Right lobe of liver (tissue), 6 donors: Measurements from ENCODE around the gene COL27A1. TPM values are rescaled to one million over a fixed set of nuclear protein-coding genes. Genes with fewer than 3 reads are reported as not detected.
A peak's percentile ranks its signal among the peaks of the same experiment; 100 is the strongest.

Experiments used
- ATAC-seq, 4 donors: fragments of 200-7000 bp; cut with Tn5 transposase; one replicate each; pipeline ENCODE4 v1.9.1; 2020; ENCODE audit warnings: mild to moderate bottlenecking in 4 of 4, moderate library complexity in 4 of 4
- DNase-seq, 3 donors: peaks; one replicate each; pipeline ENCODE4 v3.0.0-alpha.2; 2020
- H3K27ac ChIP-seq, 3 donors: fragments of 200-600 bp; one replicate each; pipeline ENCODE4 v1.8.0; 2022
- H3K27me3 ChIP-seq, 2 donors: fragments of 200-600 bp; one replicate each; pipeline ENCODE4 v1.8.0; 2022
- H3K36me3 ChIP-seq, 4 donors: fragments of 200-600 bp; sonication (generic) in 1 of 4; one replicate each; pipeline versions ENCODE4 v1.5.1 to v1.8.0; 2017 to 2022; ENCODE audit warnings: control low read depth in 1 of 4
- H3K4me1 ChIP-seq, 4 donors: fragments of 200-600 bp; sonication (generic) in 1 of 4; one replicate each; pipeline versions ENCODE4 v1.5.1 to v1.8.0; 2017 to 2022; ENCODE audit warnings: control low read depth in 1 of 4
- H3K4me3 ChIP-seq, 3 donors: fragments of 200-600 bp; one replicate each; pipeline ENCODE4 v1.8.0; 2022
- H3K9me3 ChIP-seq, 4 donors: fragments of 200-600 bp; sonication (generic) in 1 of 4; one replicate each; pipeline versions ENCODE4 v1.5.1 to v1.8.0; 2017 to 2022; ENCODE audit warnings: control low read depth in 1 of 4
- POLR2A ChIP-seq: fragments of 450-650 bp; IDR thresholded peaks from one replicate; pipeline ENCODE4 v1.6.1; 2017; ENCODE audit warnings: antibody characterized with exemption, mild to moderate bottlenecking
- WGBS: methylation state at CpG from one replicate; pipeline ENCODE4 v1.1.6; 2018; ENCODE audit warnings: low coverage, low lambda C conversion rate; ENCODE audit not compliant: insufficient coverage; ENCODE audit errors: missing lambda C conversion rate; 5-methylcytosine and 5-hydroxymethylcytosine counted together
- intact Hi-C, 2 donors: fragments of 100-400 bp; cut with DNase I; formaldehyde crosslinking; loops; one replicate each; pipeline versions ENCODE4 v1.11.2 to v1.14.1; 2022
- total RNA-seq, 6 experiments: library from RNA; depleted of rRNA in 2 of 6; stranded (reverse); fragments of >200 nt in 2 of 6; fragmentation: NEBNext Ultra II Directional in 3 of 6; extraction: Animal tissue kit (Norgen Biotek cat#: 25700) in 3 of 6; gene quantifications; one replicate each; pipeline versions ENCODE4 v1.1.0 to v1.2.4, GENCODE V29; 2016 to 2023
- TF ChIP-seq, protein P1 (sequence below), 4 donors: fragments of 200-600 bp in 3 of 4; fragments of 450-650 bp in 1 of 4; IDR thresholded peaks; one replicate each; pipeline versions ENCODE4 v1.5.1 to v1.8.0; 2016 to 2022; ENCODE audit warnings: antibody characterized with exemption in 4 of 4, mild to moderate bottlenecking in 2 of 4
- donor health status: DM: no; HTN: yes; CAD: no.
- donor health status: DM: no; HTN: no; CAD: no.
- donor health status: DM: no; HTN: no; CAD: no.
- donor health status: DM: no; HTN: yes; CAD: no.
- donor health status: DM: no; HTN: yes; CAD: no.

Gene COL27A1
- total RNA-seq, 6 experiments from 2014 or later = 11.8 to 51.9 (median 29.3) TPM

GRCh38 chr9:114149765-114150340, 5.5 kb upstream of the COL27A1 start:
- DNase-seq = no peak
- H3K9me3 ChIP-seq = no peaks in the 10 kb centered on the region
- ATAC-seq = peak in 1 of 4 donors; percentile 18
- 64% methylated on average over 3 of the region's 4 CpGs for WGBS
- intact Hi-C loops = loop anchor here (5.0 to 10.0 kb wide), 2 partner anchors 43 to 95 kb away; no protein-coding TSS in a partner anchor
- no peak for TF ChIP-seq POLR2A
- TF ChIP-seq, protein P1, sequence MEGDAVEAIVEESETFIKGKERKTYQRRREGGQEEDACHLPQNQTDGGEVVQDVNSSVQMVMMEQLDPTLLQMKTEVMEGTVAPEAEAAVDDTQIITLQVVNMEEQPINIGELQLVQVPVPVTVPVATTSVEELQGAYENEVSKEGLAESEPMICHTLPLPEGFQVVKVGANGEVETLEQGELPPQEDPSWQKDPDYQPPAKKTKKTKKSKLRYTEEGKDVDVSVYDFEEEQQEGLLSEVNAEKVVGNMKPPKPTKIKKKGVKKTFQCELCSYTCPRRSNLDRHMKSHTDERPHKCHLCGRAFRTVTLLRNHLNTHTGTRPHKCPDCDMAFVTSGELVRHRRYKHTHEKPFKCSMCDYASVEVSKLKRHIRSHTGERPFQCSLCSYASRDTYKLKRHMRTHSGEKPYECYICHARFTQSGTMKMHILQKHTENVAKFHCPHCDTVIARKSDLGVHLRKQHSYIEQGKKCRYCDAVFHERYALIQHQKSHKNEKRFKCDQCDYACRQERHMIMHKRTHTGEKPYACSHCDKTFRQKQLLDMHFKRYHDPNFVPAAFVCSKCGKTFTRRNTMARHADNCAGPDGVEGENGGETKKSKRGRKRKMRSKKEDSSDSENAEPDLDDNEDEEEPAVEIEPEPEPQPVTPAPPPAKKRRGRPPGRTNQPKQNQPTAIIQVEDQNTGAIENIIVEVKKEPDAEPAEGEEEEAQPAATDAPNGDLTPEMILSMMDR (IDR thresholded peaks at IDR 0.05) = no peak
- peaks cover 0 to 15% (median 3%) of the 10 kb centered on the region in 4 donors for H3K4me1 ChIP-seq
- no peaks in the 10 kb centered on the region for H3K27me3 ChIP-seq
- H3K4me3 ChIP-seq = no peak overlapping the region
- H3K36me3 ChIP-seq = no peaks in the 10 kb centered on the region
- H3K27ac ChIP-seq = no peak overlapping the region

GRCh38 chr9:114150608-114151007, 4.7 kb upstream of the COL27A1 start:
- H3K9me3 ChIP-seq = no peaks in the 10 kb centered on the region
- H3K4me1 ChIP-seq = peaks cover 0 to 19% (median 4%) of the 10 kb centered on the region in 4 donors
- ATAC-seq = no peak
- 60% methylated on average over 4 of the region's 8 CpGs for WGBS
- intact Hi-C loops = loop anchor here (5.0 to 10.0 kb wide), 2 partner anchors 43 to 94 kb away; no protein-coding TSS in a partner anchor
- no peak for DNase-seq
- H3K27ac ChIP-seq = no peak overlapping the region
- H3K36me3 ChIP-seq = no peaks in the 10 kb centered on the region
- H3K27me3 ChIP-seq = no peaks in the 10 kb centered on the region
- no peak overlapping the region for H3K4me3 ChIP-seq
- no peak for TF ChIP-seq POLR2A
- TF ChIP-seq, protein P1 (IDR thresholded peaks at IDR 0.05) = no peak

- Histone ChIP-seq H3K9me3 (no peaks in the 10 kb centered on the region), H3K36me3 (no peaks in the 10 kb centered on the region), H3K27ac (no peak overlapping the region), H3K27me3 (no peaks in the 10 kb centered on the region), H3K4me3 (no peak overlapping the region), H3K4me1 (peaks cover 0 to 19% (median 4%) of the 10 kb centered on the region in 4 donors)
- 100% methylated on average over 1 of the region's 5 CpGs for WGBS
- intact Hi-C loops = loop anchor here (5.0 to 10.0 kb wide), 2 partner anchors 44 to 93 kb away; no protein-coding TSS in a partner anchor
- no peak for TF ChIP-seq POLR2A
- TF ChIP-seq, protein P1 (IDR thresholded peaks at IDR 0.05) = no peak
- no peak for ATAC-seq
- DNase-seq = no peak
These were observed 3.8 kb upstream of the COL27A1 start for GRCh38 chr9:114151426-114151956.

DNA sequence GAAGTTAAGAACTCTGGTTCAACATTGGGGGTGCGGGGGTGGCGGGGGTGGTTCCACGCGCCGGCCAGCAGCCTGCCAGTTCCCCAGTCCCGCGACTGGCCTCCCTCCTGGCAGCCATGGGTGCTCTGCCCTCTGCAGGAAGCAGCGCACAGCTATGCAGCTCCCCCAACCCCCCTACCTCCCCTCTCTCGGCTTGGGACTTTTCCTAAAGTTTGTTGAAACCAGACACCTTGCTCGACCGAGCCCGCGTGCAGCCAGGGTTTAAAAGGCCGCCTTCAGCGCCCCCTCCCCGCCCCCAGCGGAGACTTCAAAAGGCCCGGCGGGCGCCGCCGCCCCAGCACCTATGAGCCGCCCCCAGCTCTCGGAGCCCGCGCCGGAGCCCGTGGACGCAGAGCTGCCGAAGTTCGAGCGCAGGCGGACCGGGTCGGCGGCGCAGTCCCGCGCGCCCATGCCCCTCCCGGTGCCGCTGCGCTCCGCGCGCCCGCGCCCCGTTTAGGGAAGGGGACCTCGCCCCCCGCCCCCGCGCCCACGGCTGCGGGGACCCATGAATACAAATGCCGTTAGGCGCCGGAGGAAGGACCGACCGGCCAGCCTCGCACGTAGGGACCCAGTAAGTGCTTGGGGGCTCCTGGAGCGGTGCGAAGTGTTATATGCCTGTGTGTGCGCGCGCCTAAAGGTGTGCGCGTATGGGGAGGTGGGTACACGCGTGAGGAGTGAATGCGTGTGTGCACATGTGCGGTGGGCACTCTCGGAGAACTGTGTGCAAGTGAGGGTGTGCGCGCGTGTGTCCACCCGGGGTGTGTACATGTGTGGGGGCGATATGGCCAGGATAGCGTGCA, 1.4 kb upstream of the COL27A1 start:
- H3K27ac ChIP-seq = no peak overlapping the region
- no peaks in the 10 kb centered on the region for H3K9me3 ChIP-seq
- intact Hi-C loops = loop anchor here (5.0 to 10.0 kb wide), 2 partner anchors 47 to 91 kb away; no protein-coding TSS in a partner anchor
- H3K36me3 ChIP-seq = no peaks in the 10 kb centered on the region
- peak overlapping the region; percentile 34 to 47 (median 43) for H3K4me3 ChIP-seq
- ATAC-seq = peak; percentile 27 to 52 (median 36)
- TF ChIP-seq POLR2A = no peak
- TF ChIP-seq, protein P1 (IDR thresholded peaks at IDR 0.05) = peak; percentile 28 to 57 (median 42)
- DNase-seq = peak; percentile 55 to 63 (median 61)
- 2% methylated on average over 23 of the region's 80 CpGs for WGBS
- H3K4me1 ChIP-seq = peaks cover 0 to 24% (median 4%) of the 10 kb centered on the region in 4 donors
- no peaks in the 10 kb centered on the region for H3K27me3 ChIP-seq
